ENCODE data around the gene CEACAM3. TPM values are rescaled to one million over a fixed set of nuclear protein-coding genes. Genes with fewer than 3 reads are reported as not detected.
"Not testable (repeated sequence)": the region's sequence is repeated elsewhere in the genome, so short reads cannot be mapped to it uniquely, and the experiment has no call there.

CEACAM3 gene
- total and polyA plus RNA-seq, 9 donors = 0.09 to 0.34 (median 0.22) TPM; not detected in 4

GRCh38 chr19:41789053-41789452 is 7.3 kb upstream of the CEACAM3 start:
- H3K4me3 ChIP-seq (ENCODE audit: low read length); H3K9me3 ChIP-seq (replicated peaks; ENCODE audit: control insufficient read depth, low read depth, low read length); H3K4me1 ChIP-seq (ENCODE audit: control insufficient read depth, insufficient read depth, low read length); H3K27ac ChIP-seq (ENCODE audit: low read length); DNase-seq; H3K36me3 ChIP-seq (ENCODE audit: control insufficient read depth, insufficient read depth, low read length): not testable (repeated sequence)
- 50% methylated on average over 2 of the region's 5 CpGs for WGBS (ENCODE audit: insufficient coverage)
- peaks cover 16% of the 10 kb centered on the region for H3K27me3 ChIP-seq (ENCODE audit: control insufficient read depth, insufficient read depth, low read length)

- H3K9me3 ChIP-seq (replicated peaks; ENCODE audit: control insufficient read depth, low read depth, low read length) = no peaks in the 10 kb centered on the region
- 40% methylated on average over 15 of the region's 22 CpGs for WGBS (ENCODE audit: insufficient coverage)
- peaks cover 7% of the 10 kb centered on the region for H3K27me3 ChIP-seq (ENCODE audit: control insufficient read depth, insufficient read depth, low read length)
- no peaks in the 10 kb centered on the region for H3K36me3 ChIP-seq (ENCODE audit: control insufficient read depth, insufficient read depth, low read length)
- H3K4me3 ChIP-seq (ENCODE audit: low read length) = no peak overlapping the region
- H3K27ac ChIP-seq (ENCODE audit: low read length) = no peak overlapping the region
- H3K4me1 ChIP-seq (ENCODE audit: control insufficient read depth, insufficient read depth, low read length) = no peaks in the 10 kb centered on the region
- peak; percentile 19 for DNase-seq
Observed at GRCh38 chr19:41792513-41793413, 3.6 kb upstream of the CEACAM3 start.

- WGBS (ENCODE audit: insufficient coverage) = no CpG with 5 or more reads among the region's 1 CpG
- no peak for DNase-seq
- H3K36me3 ChIP-seq (ENCODE audit: control insufficient read depth, insufficient read depth, low read length) = no peaks in the 10 kb centered on the region
- no peak overlapping the region for H3K4me3 ChIP-seq (ENCODE audit: low read length)
- no peak overlapping the region for H3K27ac ChIP-seq (ENCODE audit: low read length)
- no peaks in the 10 kb centered on the region for H3K4me1 ChIP-seq (ENCODE audit: control insufficient read depth, insufficient read depth, low read length)
- no peaks in the 10 kb centered on the region for H3K9me3 ChIP-seq (replicated peaks; ENCODE audit: control insufficient read depth, low read depth, low read length)
- peaks cover 6% of the 10 kb centered on the region for H3K27me3 ChIP-seq (ENCODE audit: control insufficient read depth, insufficient read depth, low read length)
Observed at GRCh38 chr19:41793414-41793727, 3.0 kb upstream of the CEACAM3 start.

- Histone ChIP-seq H3K36me3 (ENCODE audit: control insufficient read depth, insufficient read depth, low read length) (no peaks in the 10 kb centered on the region), H3K4me1 (ENCODE audit: control insufficient read depth, insufficient read depth, low read length) (no peaks in the 10 kb centered on the region), H3K27ac (ENCODE audit: low read length) (no peak overlapping the region), H3K4me3 (ENCODE audit: low read length) (no peak overlapping the region), H3K27me3 (ENCODE audit: control insufficient read depth, insufficient read depth, low read length) (peaks cover 3% of the 10 kb centered on the region), H3K9me3 (replicated peaks; ENCODE audit: control insufficient read depth, low read depth, low read length) (no peaks in the 10 kb centered on the region)
- WGBS (ENCODE audit: insufficient coverage) = no CpG with 5 or more reads among the region's 5 CpGs
- DNase-seq = peak; percentile 11
Observed at GRCh38 chr19:41795031-41795461, 1.3 kb upstream of the CEACAM3 start.

- H3K4me3 ChIP-seq (ENCODE audit: low read length) = no peak overlapping the region
- no peak for DNase-seq
- no peaks in the 10 kb centered on the region for H3K9me3 ChIP-seq (replicated peaks; ENCODE audit: control insufficient read depth, low read depth, low read length)
- no CpG with 5 or more reads among the region's 1 CpG for WGBS (ENCODE audit: insufficient coverage)
- peaks cover 3% of the 10 kb centered on the region for H3K27me3 ChIP-seq (ENCODE audit: control insufficient read depth, insufficient read depth, low read length)
- no peaks in the 10 kb centered on the region for H3K36me3 ChIP-seq (ENCODE audit: control insufficient read depth, insufficient read depth, low read length)
- no peaks in the 10 kb centered on the region for H3K4me1 ChIP-seq (ENCODE audit: control insufficient read depth, insufficient read depth, low read length)
- no peak overlapping the region for H3K27ac ChIP-seq (ENCODE audit: low read length)
Observed at GRCh38 chr19:41796901-41797300, 514 bp downstream of the CEACAM3 start.

- H3K4me3 ChIP-seq (ENCODE audit: low read length) = no peak overlapping the region
- no peaks in the 10 kb centered on the region for H3K9me3 ChIP-seq (replicated peaks; ENCODE audit: control insufficient read depth, low read depth, low read length)
- H3K27me3 ChIP-seq (ENCODE audit: control insufficient read depth, insufficient read depth, low read length) = no peaks in the 10 kb centered on the region
- no peak overlapping the region for H3K27ac ChIP-seq (ENCODE audit: low read length)
- WGBS (ENCODE audit: insufficient coverage) = 57% methylated on average over 3 of the region's 9 CpGs
- DNase-seq = no peak
- no peaks in the 10 kb centered on the region for H3K36me3 ChIP-seq (ENCODE audit: control insufficient read depth, insufficient read depth, low read length)
- H3K4me1 ChIP-seq (ENCODE audit: control insufficient read depth, insufficient read depth, low read length) = no peaks in the 10 kb centered on the region
Observed at GRCh38 chr19:41799444-41800000, 3.1 kb downstream of the CEACAM3 start.

GRCh38 chr19:41801031-41801430 is 4.6 kb downstream of the CEACAM3 start:
- no peaks in the 10 kb centered on the region for H3K4me1 ChIP-seq (ENCODE audit: control insufficient read depth, insufficient read depth, low read length)
- H3K4me3 ChIP-seq (ENCODE audit: low read length) = no peak overlapping the region
- H3K27me3 ChIP-seq (ENCODE audit: control insufficient read depth, insufficient read depth, low read length) = no peaks in the 10 kb centered on the region
- H3K36me3 ChIP-seq (ENCODE audit: control insufficient read depth, insufficient read depth, low read length) = no peaks in the 10 kb centered on the region
- no peak for DNase-seq
- no peak overlapping the region for H3K27ac ChIP-seq (ENCODE audit: low read length)
- 48% methylated on average over 2 of the region's 4 CpGs for WGBS (ENCODE audit: insufficient coverage)
- no peaks in the 10 kb centered on the region for H3K9me3 ChIP-seq (replicated peaks; ENCODE audit: control insufficient read depth, low read depth, low read length)

GRCh38 chr19:41801792-41802211 is 5.4 kb downstream of the CEACAM3 start:
- Histone ChIP-seq H3K27ac (ENCODE audit: low read length) (no peak overlapping the region), H3K9me3 (replicated peaks; ENCODE audit: control insufficient read depth, low read depth, low read length) (no peaks in the 10 kb centered on the region), H3K4me3 (ENCODE audit: low read length) (no peak overlapping the region), H3K36me3 (ENCODE audit: control insufficient read depth, insufficient read depth, low read length) (no peaks in the 10 kb centered on the region), H3K4me1 (ENCODE audit: control insufficient read depth, insufficient read depth, low read length) (no peaks in the 10 kb centered on the region), H3K27me3 (ENCODE audit: control insufficient read depth, insufficient read depth, low read length) (no peaks in the 10 kb centered on the region)
- WGBS (ENCODE audit: insufficient coverage) = 60% methylated on average over 1 of the region's 2 CpGs
- DNase-seq = peak; percentile 46

GRCh38 chr19:41802770-41803169 is 6.4 kb downstream of the CEACAM3 start:
- Histone ChIP-seq H3K36me3 (ENCODE audit: control insufficient read depth, insufficient read depth, low read length) (no peaks in the 10 kb centered on the region), H3K4me1 (ENCODE audit: control insufficient read depth, insufficient read depth, low read length) (no peaks in the 10 kb centered on the region), H3K9me3 (replicated peaks; ENCODE audit: control insufficient read depth, low read depth, low read length) (no peaks in the 10 kb centered on the region), H3K27me3 (ENCODE audit: control insufficient read depth, insufficient read depth, low read length) (no peaks in the 10 kb centered on the region), H3K27ac (ENCODE audit: low read length) (no peak overlapping the region), H3K4me3 (ENCODE audit: low read length) (no peak overlapping the region)
- 78% methylated on average over 1 of the region's 2 CpGs for WGBS (ENCODE audit: insufficient coverage)
- DNase-seq = no peak

- Histone ChIP-seq H3K4me3 (ENCODE audit: low read length) (no peak overlapping the region), H3K4me1 (ENCODE audit: control insufficient read depth, insufficient read depth, low read length) (no peaks in the 10 kb centered on the region), H3K27me3 (ENCODE audit: control insufficient read depth, insufficient read depth, low read length) (no peaks in the 10 kb centered on the region), H3K36me3 (ENCODE audit: control insufficient read depth, insufficient read depth, low read length) (no peaks in the 10 kb centered on the region), H3K9me3 (replicated peaks; ENCODE audit: control insufficient read depth, low read depth, low read length) (no peaks in the 10 kb centered on the region), H3K27ac (ENCODE audit: low read length) (no peak overlapping the region)
- DNase-seq = no peak
- no CpG with 5 or more reads among the region's 3 CpGs for WGBS (ENCODE audit: insufficient coverage)
Observed at GRCh38 chr19:41804336-41804735, 7.9 kb downstream of the CEACAM3 start.
